HepG2 (cell line): Measurements from ENCODE around the gene HERC4. TPM values are rescaled to one million over a fixed set of nuclear protein-coding genes. Genes with fewer than 3 reads are reported as not detected.

ENCODE experiments used
- ATAC-seq: fragments of 200-7000 bp; cut with Tn5 transposase; 3 replicates; pipeline ENCODE4 v1.9.1; 2020; ENCODE audit warnings: mild to moderate bottlenecking, moderate library complexity
- BruUV-seq: library from RNA; stranded (reverse); fragments of 400-500 nt; replicated peaks from 2 replicates; lab custom pipeline; 2021; lab: Mats Ljungman, UMichigan
- CTCF ChIA-PET: fragments of 300-600 bp; formaldehyde crosslinking; extraction: SDS; loops from one replicate; lab custom pipeline; 2021; ENCODE audit warnings: low total read pairs, inconsistent platforms, low intra/inter-chr PET ratio; lab: Yijun Ruan, JAX
- POLR2A ChIA-PET: fragments of 350-600 bp; sonication (Branson Sonifier 250); formaldehyde crosslinking; loops from one replicate; lab custom pipeline; 2020; ENCODE audit warnings: antibody characterized with exemption, inconsistent platforms; lab: Yijun Ruan, JAX
- DNase-seq: peaks from one replicate; pipeline ENCODE4 v3.0.0-alpha.2; 2015; ENCODE audit warnings: low spot score
- FAIRE-seq: peaks from 3 replicates; lab custom pipeline; 2011; peaks lifted over from hg19 to GRCh38; lab: Jason Lieb, UNC
- H2AFZ ChIP-seq: one replicate; pipeline ENCODE4 v1.6.1; 2011; ENCODE audit warnings: low read length, inconsistent platforms
- H3K27ac ChIP-seq: fragments of 300-600 bp; 3 replicates; pipeline ENCODE4 v1.8.0; 2011; ENCODE audit warnings: mixed run types, mild to moderate bottlenecking, mixed read lengths, low read length, inconsistent platforms; ENCODE audit not compliant: insufficient read depth; ENCODE audit errors: extremely low read length
- H3K27me3 ChIP-seq, 2 experiments: fragments of 200-600 bp in 1 of 2; 2 replicates in 1 of 2; 3 replicates in 1 of 2; pipeline versions ENCODE4 v1.6.0 to v1.8.0; 2011; ENCODE audit warnings: low read length in 2 of 2, mild to moderate bottlenecking in 2 of 2, moderate library complexity in 2 of 2, inconsistent platforms in 1 of 2; ENCODE audit not compliant: insufficient read depth in 2 of 2, control insufficient read depth in 1 of 2
- H3K36me3 ChIP-seq, 2 experiments: fragments of 200-600 bp in 1 of 2; replicated peaks in 1 of 2; 2 replicates in 1 of 2; 3 replicates in 1 of 2; pipeline versions ENCODE4 v1.5.1 to v1.8.0; 2011; ENCODE audit warnings: low read length in 2 of 2, inconsistent platforms in 1 of 2; ENCODE audit not compliant: insufficient read depth in 2 of 2, control insufficient read depth in 1 of 2
- H3K4me1 ChIP-seq: 2 replicates; pipeline ENCODE4 v1.5.1; 2012; ENCODE audit warnings: low read length, inconsistent platforms; ENCODE audit not compliant: insufficient read depth
- H3K4me2 ChIP-seq: 2 replicates; pipeline ENCODE4 v1.6.0; 2011; ENCODE audit warnings: low read depth, low read length, inconsistent platforms
- H3K4me3 ChIP-seq, 3 experiments: fragments of 200-600 bp in 1 of 3; sonication (generic), shearing (Covaris generic) in 1 of 3; replicated peaks in 1 of 3; 2 replicates each; pipeline ENCODE4 v1.5.1; 2011 to 2016; ENCODE audit warnings: low read length in 3 of 3, inconsistent platforms in 2 of 3, low read depth in 2 of 3, mild to moderate bottlenecking in 2 of 3, control low read depth in 1 of 3, mixed read lengths in 1 of 3; ENCODE audit not compliant: insufficient read depth in 1 of 3
- H3K79me2 ChIP-seq: one replicate; pipeline ENCODE4 v1.6.1; 2011; ENCODE audit warnings: low read length, inconsistent platforms; ENCODE audit not compliant: insufficient read depth
- H3K9ac ChIP-seq: 2 replicates; pipeline ENCODE4 v1.6.0; 2011; ENCODE audit warnings: mild to moderate bottlenecking, low read depth, low read length, inconsistent platforms; ENCODE audit not compliant: insufficient read depth
- H3K9me3 ChIP-seq: 2 replicates; pipeline ENCODE4 v1.5.1; 2012; ENCODE audit warnings: mild to moderate bottlenecking, low read length
- H4K20me1 ChIP-seq: 2 replicates; pipeline ENCODE4 v1.6.0; 2011; ENCODE audit warnings: inconsistent platforms, mild to moderate bottlenecking, low read length, moderate library complexity; ENCODE audit not compliant: insufficient read depth
- ASH2L ChIP-seq: fragments of 300-600, 200-600 bp; sonication (generic); IDR thresholded peaks from 2 replicates; pipeline ENCODE4 v1.7.0; 2017; ENCODE audit warnings: low read depth, mild to moderate bottlenecking, moderate library complexity, mixed read lengths, low read length; ENCODE audit not compliant: insufficient read length
- BRCA1 ChIP-seq: sonication (generic); formaldehyde crosslinking; IDR thresholded peaks from 2 replicates; pipeline ENCODE4 v1.4.0; 2020; ENCODE audit warnings: missing genetic modification reagents
- HNF4G ChIP-seq, 2 experiments: sonication (generic) in 1 of 2; formaldehyde crosslinking in 1 of 2; IDR thresholded peaks; 2 replicates each; pipeline versions ENCODE4 v1.4.0 to v1.6.1; 2011 to 2020; ENCODE audit warnings: borderline replicate concordance in 2 of 2, low read depth in 2 of 2, mild to moderate bottlenecking in 2 of 2, low read length in 1 of 2, missing genetic modification reagents in 1 of 2, moderate library complexity in 1 of 2
- KDM5B ChIP-seq: sonication (generic); formaldehyde crosslinking; IDR thresholded peaks from 2 replicates; pipeline ENCODE4 v1.4.0; 2020; ENCODE audit warnings: missing genetic modification reagents, mild to moderate bottlenecking, borderline replicate concordance
- PITX1 ChIP-seq: sonication (generic); formaldehyde crosslinking; IDR thresholded peaks from 2 replicates; pipeline ENCODE4 v1.5.1; 2020; ENCODE audit warnings: mild to moderate bottlenecking, missing genetic modification reagents
- ZMYM2 ChIP-seq: sonication (generic); formaldehyde crosslinking; IDR thresholded peaks from 2 replicates; pipeline ENCODE4 v1.8.0; 2022; ENCODE audit warnings: mild to moderate bottlenecking, missing genetic modification reagents
- ZNF674 ChIP-seq: sonication (generic); formaldehyde crosslinking; IDR thresholded peaks from 2 replicates; pipeline ENCODE4 v1.5.0; 2020; ENCODE audit warnings: low read depth, mild to moderate bottlenecking, missing genetic modification reagents
- ZNF766 ChIP-seq: sonication (generic); formaldehyde crosslinking; IDR thresholded peaks from 2 replicates; pipeline ENCODE4 v1.5.0; 2020; ENCODE audit warnings: missing genetic modification reagents, borderline replicate concordance
- WGBS: methylation state at CpG from one replicate; pipeline ENCODE4 v1.1.6; 2017; ENCODE audit warnings: low lambda C conversion rate; 5-methylcytosine and 5-hydroxymethylcytosine counted together
- in situ Hi-C: cut with HindIII; loops from 2 replicates; pipeline ENCODE4 v1.10.0; 2017; ENCODE audit warnings: low pct_unique_long_range_greater_than_20kb; ENCODE audit not compliant: extremely low pct_ligation_motif_present
- intact Hi-C: fragments of 100-400 bp; cut with micrococcal nuclease; formaldehyde crosslinking; loops from one replicate; pipeline ENCODE4 v1.10.0; 2022; ENCODE audit not compliant: unreplicated experiment
- polyA plus RNA-seq, 8 experiments: library from polyadenylated mRNA; depleted of rRNA in 3 of 8; stranded (reverse) in 7 of 8; unstranded in 1 of 8; fragments of >200 nt; fragmentation: Illumina TruSeq in 4 of 8; extraction: Trizol in 4 of 8; gene quantifications; 2 replicates each; pipeline versions ENCODE4 v1.2.1 to v1.2.3, GENCODE V29; 2011 to 2016; ENCODE audit warnings: low read depth in 4 of 8, missing spikeins in 1 of 8, mixed read lengths in 1 of 8; ENCODE audit not compliant: insufficient read depth in 1 of 8
- total RNA-seq, 5 experiments: library from RNA; depleted of rRNA; stranded (reverse); fragments of >200 nt; fragmentation: Illumina TruSeq; extraction: Trizol; gene quantifications; 2 replicates each; pipeline ENCODE4 v1.2.3, GENCODE V29; 2016; ENCODE audit warnings: low read depth in 1 of 5
- TF ChIP-seq, protein P1 (sequence below): sonication (generic); formaldehyde crosslinking; IDR thresholded peaks from 2 replicates; pipeline ENCODE4 v1.4.0; 2020; ENCODE audit warnings: missing genetic modification reagents
- TF ChIP-seq, protein P2 (sequence below): sonication (generic); formaldehyde crosslinking; IDR thresholded peaks from 2 replicates; pipeline ENCODE4 v1.8.1; 2022; ENCODE audit warnings: mild to moderate bottlenecking, missing genetic modification reagents
- TF ChIP-seq, protein P3 (sequence below): sonication (generic); formaldehyde crosslinking; IDR thresholded peaks from 2 replicates; pipeline ENCODE4 v1.4.0; 2020; ENCODE audit warnings: missing genetic modification reagents, borderline replicate concordance
- TF ChIP-seq, protein P4 (sequence below): sonication (generic); formaldehyde crosslinking; IDR thresholded peaks from 2 replicates; pipeline ENCODE4 v1.5.0; 2020; ENCODE audit warnings: mild to moderate bottlenecking, missing genetic modification reagents

The HERC4 gene
- total and polyA plus RNA-seq, 2 of the 13 experiments (the other 11 are each of a cell fraction or from before 2014, with no cell fraction given): 9.8 to 20.2 TPM

DNA sequence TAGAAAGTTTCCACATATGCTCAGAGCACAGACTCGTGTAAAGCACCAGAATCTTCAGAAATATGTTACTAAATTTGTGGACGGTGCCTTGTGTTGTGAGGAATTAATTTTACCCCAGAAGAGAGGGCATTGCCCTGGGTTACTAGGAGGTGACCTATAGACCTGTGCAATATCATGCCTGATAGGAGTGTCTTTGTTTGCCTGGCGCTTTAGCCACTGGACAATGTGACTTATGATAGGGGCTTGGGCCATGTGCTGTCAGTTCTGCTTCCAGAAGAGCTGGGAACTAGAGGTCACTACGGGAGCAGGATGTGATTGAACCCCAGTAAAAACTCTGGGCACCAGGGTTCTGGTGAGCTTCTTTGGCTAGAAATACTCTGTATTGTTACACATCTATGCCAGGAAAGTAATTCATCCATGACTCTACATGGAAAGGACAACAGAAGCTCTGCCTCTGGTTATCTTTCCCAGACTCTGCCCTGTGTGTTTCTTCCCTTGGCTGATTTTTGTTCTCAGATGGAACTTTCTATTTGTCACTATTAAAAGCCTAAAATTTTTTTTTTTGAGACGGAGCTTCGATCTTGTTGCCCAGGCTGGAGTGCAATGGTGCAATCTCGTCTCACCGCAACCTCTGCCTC is 115.1 kb downstream of the HERC4 start:
- H3K4me3 ChIP-seq: no peak overlapping the region
- POLR2A ChIA-PET: no interaction called here
- H3K79me2 ChIP-seq: no peaks in the 10 kb centered on the region
- FAIRE-seq (no peak), ATAC-seq (peak; percentile 96), DNase-seq (peak; percentile 29)
- in situ Hi-C loops: no loop called here
- no peak overlapping the region for H3K4me2 ChIP-seq
- WGBS: 70% methylated on average over 8 of the region's 8 CpGs
- CTCF ChIA-PET: no interaction called here
- H4K20me1 ChIP-seq: no peaks in the 10 kb centered on the region
- H3K9ac ChIP-seq: no peak overlapping the region
- no peaks in the 10 kb centered on the region for H3K27me3 ChIP-seq
- H2AFZ ChIP-seq: no peak overlapping the region
- no TSS peak for BruUV-seq
- intact Hi-C loops: no loop called here
- no peaks in the 10 kb centered on the region; a peak in 1 of 5 replicates for H3K36me3 ChIP-seq
- peaks cover 10% of the 10 kb centered on the region for H3K4me1 ChIP-seq
- peak overlapping the region; percentile 38 for H3K27ac ChIP-seq
- H3K9me3 ChIP-seq: no peaks in the 10 kb centered on the region
- no peak for TF ChIP-seq ZNF674 (CRISPR knock-in tag)
- TF ChIP-seq HNF4G (IDR thresholded peaks at IDR 0.05; ENCODE audit: borderline replicate concordance, low read depth, low read length): no peak
- no peak for TF ChIP-seq HNF4G (CRISPR knock-in tag; IDR thresholded peaks at IDR 0.05; ENCODE audit: borderline replicate concordance, low read depth)
- TF ChIP-seq, protein P1, sequence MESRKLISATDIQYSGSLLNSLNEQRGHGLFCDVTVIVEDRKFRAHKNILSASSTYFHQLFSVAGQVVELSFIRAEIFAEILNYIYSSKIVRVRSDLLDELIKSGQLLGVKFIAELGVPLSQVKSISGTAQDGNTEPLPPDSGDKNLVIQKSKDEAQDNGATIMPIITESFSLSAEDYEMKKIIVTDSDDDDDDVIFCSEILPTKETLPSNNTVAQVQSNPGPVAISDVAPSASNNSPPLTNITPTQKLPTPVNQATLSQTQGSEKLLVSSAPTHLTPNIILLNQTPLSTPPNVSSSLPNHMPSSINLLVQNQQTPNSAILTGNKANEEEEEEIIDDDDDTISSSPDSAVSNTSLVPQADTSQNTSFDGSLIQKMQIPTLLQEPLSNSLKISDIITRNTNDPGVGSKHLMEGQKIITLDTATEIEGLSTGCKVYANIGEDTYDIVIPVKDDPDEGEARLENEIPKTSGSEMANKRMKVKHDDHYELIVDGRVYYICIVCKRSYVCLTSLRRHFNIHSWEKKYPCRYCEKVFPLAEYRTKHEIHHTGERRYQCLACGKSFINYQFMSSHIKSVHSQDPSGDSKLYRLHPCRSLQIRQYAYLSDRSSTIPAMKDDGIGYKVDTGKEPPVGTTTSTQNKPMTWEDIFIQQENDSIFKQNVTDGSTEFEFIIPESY (CRISPR knock-in tag): peak; percentile 89
- TF ChIP-seq, protein P2, sequence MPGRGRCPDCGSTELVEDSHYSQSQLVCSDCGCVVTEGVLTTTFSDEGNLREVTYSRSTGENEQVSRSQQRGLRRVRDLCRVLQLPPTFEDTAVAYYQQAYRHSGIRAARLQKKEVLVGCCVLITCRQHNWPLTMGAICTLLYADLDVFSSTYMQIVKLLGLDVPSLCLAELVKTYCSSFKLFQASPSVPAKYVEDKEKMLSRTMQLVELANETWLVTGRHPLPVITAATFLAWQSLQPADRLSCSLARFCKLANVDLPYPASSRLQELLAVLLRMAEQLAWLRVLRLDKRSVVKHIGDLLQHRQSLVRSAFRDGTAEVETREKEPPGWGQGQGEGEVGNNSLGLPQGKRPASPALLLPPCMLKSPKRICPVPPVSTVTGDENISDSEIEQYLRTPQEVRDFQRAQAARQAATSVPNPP: no peak
- no peak for TF ChIP-seq ASH2L
- TF ChIP-seq BRCA1: no peak
- no peak for TF ChIP-seq ZMYM2 (CRISPR knock-in tag)
- TF ChIP-seq, protein P3, sequence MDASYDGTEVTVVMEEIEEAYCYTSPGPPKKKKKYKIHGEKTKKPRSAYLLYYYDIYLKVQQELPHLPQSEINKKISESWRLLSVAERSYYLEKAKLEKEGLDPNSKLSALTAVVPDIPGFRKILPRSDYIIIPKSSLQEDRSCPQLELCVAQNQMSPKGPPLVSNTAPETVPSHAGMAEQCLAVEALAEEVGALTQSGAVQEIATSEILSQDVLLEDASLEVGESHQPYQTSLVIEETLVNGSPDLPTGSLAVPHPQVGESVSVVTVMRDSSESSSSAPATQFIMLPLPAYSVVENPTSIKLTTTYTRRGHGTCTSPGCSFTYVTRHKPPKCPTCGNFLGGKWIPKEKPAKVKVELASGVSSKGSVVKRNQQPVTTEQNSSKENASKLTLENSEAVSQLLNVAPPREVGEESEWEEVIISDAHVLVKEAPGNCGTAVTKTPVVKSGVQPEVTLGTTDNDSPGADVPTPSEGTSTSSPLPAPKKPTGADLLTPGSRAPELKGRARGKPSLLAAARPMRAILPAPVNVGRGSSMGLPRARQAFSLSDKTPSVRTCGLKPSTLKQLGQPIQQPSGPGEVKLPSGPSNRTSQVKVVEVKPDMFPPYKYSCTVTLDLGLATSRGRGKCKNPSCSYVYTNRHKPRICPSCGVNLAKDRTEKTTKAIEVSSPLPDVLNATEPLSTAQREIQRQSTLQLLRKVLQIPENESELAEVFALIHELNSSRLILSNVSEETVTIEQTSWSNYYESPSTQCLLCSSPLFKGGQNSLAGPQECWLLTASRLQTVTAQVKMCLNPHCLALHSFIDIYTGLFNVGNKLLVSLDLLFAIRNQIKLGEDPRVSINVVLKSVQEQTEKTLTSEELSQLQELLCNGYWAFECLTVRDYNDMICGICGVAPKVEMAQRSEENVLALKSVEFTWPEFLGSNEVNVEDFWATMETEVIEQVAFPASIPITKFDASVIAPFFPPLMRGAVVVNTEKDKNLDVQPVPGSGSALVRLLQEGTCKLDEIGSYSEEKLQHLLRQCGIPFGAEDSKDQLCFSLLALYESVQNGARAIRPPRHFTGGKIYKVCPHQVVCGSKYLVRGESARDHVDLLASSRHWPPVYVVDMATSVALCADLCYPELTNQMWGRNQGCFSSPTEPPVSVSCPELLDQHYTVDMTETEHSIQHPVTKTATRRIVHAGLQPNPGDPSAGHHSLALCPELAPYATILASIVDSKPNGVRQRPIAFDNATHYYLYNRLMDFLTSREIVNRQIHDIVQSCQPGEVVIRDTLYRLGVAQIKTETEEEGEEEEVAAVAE (CRISPR knock-in tag): no peak
- TF ChIP-seq, protein P4, sequence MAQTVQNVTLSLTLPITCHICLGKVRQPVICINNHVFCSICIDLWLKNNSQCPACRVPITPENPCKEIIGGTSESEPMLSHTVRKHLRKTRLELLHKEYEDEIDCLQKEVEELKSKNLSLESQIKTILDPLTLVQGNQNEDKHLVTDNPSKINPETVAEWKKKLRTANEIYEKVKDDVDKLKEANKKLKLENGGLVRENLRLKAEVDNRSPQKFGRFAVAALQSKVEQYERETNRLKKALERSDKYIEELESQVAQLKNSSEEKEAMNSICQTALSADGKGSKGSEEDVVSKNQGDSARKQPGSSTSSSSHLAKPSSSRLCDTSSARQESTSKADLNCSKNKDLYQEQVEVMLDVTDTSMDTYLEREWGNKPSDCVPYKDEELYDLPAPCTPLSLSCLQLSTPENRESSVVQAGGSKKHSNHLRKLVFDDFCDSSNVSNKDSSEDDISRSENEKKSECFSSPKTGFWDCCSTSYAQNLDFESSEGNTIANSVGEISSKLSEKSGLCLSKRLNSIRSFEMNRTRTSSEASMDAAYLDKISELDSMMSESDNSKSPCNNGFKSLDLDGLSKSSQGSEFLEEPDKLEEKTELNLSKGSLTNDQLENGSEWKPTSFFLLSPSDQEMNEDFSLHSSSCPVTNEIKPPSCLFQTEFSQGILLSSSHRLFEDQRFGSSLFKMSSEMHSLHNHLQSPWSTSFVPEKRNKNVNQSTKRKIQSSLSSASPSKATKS (CRISPR knock-in tag): no peak
- no peak for TF ChIP-seq PITX1 (CRISPR knock-in tag)
- no peak for TF ChIP-seq ZNF766 (CRISPR knock-in tag)
- TF ChIP-seq KDM5B (CRISPR knock-in tag): no peak
